SU-DHL-6 (cell line): ENCODE measurements around the gene ARHGEF4.

Experiments
- H2AFZ ChIP-seq: fragments of 200-600 bp; sonication (generic); 2 replicates; pipeline ENCODE4 v1.6.1; 2014; ENCODE audit warnings: low read depth, mild to moderate bottlenecking, moderate library complexity, mixed read lengths, antibody characterized with exemption, low read length; ENCODE audit not compliant: severe bottlenecking
- H3F3A ChIP-seq: fragments of 200-600 bp; shearing (Covaris generic); 2 replicates; pipeline ENCODE4 v1.6.0; 2016; ENCODE audit warnings: antibody characterized with exemption, mild to moderate bottlenecking; ENCODE audit not compliant: insufficient read depth
- H3K27ac ChIP-seq: fragments of 200-600 bp; sonication (generic); 2 replicates; pipeline ENCODE4 v1.5.1; 2016; ENCODE audit warnings: low read depth, mild to moderate bottlenecking, low read length, moderate library complexity, mixed read lengths
- H3K27me3 ChIP-seq: fragments of 200-600 bp; sonication (generic), shearing (Covaris generic); 2 replicates; pipeline ENCODE4 v1.6.0; 2014; ENCODE audit warnings: mild to moderate bottlenecking, low read length
- H3K36me3 ChIP-seq: fragments of 200-600 bp; sonication (generic); 2 replicates; pipeline ENCODE4 v1.6.1; 2014; ENCODE audit warnings: mild to moderate bottlenecking, low read length, mixed read lengths
- H3K4me2 ChIP-seq: fragments of 300-600, 200-600 bp; shearing (Covaris generic), sonication (generic); 2 replicates; pipeline ENCODE4 v1.6.0; 2014; ENCODE audit warnings: low read length, low read depth, mild to moderate bottlenecking; ENCODE audit not compliant: poor library complexity, severe bottlenecking
- H3K4me3 ChIP-seq: fragments of 200-600 bp; sonication (generic); 2 replicates; pipeline ENCODE4 v1.5.1; 2014; ENCODE audit warnings: antibody characterized with exemption, low read length, mild to moderate bottlenecking, mixed read lengths; ENCODE audit not compliant: insufficient read depth, poor library complexity, severe bottlenecking
- H3K79me2 ChIP-seq: fragments of 200-600 bp; sonication (generic); 2 replicates; pipeline ENCODE4 v1.6.1; 2014; ENCODE audit warnings: mild to moderate bottlenecking, low read length, moderate library complexity; ENCODE audit not compliant: insufficient read depth
- H3K9ac ChIP-seq: fragments of 200-600 bp; sonication (generic); 2 replicates; pipeline ENCODE4 v1.7.0; 2014; ENCODE audit warnings: mild to moderate bottlenecking, low read length
- H3K9me2 ChIP-seq: fragments of 200-600 bp; sonication (generic); replicated peaks from 2 replicates; pipeline ENCODE4 v1.6.1; 2014; ENCODE audit warnings: low read length; ENCODE audit not compliant: insufficient read depth
- H3K9me3 ChIP-seq: fragments of 200-600 bp; sonication (generic); 2 replicates; pipeline ENCODE4 v1.6.1; 2014; ENCODE audit warnings: low read length, mixed read lengths; ENCODE audit not compliant: insufficient read depth
- H4K20me1 ChIP-seq: fragments of 200-600 bp; sonication (generic); 2 replicates; pipeline ENCODE4 v1.6.1; 2014; ENCODE audit warnings: low read depth, mild to moderate bottlenecking, antibody characterized with exemption, low read length, moderate library complexity, mixed read lengths
- EZH2phosphoT487 ChIP-seq: fragments of 200-600 bp; sonication (generic), shearing (Covaris generic); conservative IDR thresholded peaks from 2 replicates; pipeline ENCODE4 v1.6.1; 2018; ENCODE audit warnings: mild to moderate bottlenecking, antibody characterized with exemption, low read length, moderate library complexity, mixed read lengths
- TF ChIP-seq, protein P1 (sequence below): fragments of 200-600 bp; sonication (generic); IDR thresholded peaks from one replicate; pipeline ENCODE4 v1.5.1; 2017; ENCODE audit warnings: antibody characterized with exemption, mild to moderate bottlenecking, low read length, moderate library complexity; ENCODE audit not compliant: insufficient read depth, poor library complexity, severe bottlenecking

The ARHGEF4 gene

DNA sequence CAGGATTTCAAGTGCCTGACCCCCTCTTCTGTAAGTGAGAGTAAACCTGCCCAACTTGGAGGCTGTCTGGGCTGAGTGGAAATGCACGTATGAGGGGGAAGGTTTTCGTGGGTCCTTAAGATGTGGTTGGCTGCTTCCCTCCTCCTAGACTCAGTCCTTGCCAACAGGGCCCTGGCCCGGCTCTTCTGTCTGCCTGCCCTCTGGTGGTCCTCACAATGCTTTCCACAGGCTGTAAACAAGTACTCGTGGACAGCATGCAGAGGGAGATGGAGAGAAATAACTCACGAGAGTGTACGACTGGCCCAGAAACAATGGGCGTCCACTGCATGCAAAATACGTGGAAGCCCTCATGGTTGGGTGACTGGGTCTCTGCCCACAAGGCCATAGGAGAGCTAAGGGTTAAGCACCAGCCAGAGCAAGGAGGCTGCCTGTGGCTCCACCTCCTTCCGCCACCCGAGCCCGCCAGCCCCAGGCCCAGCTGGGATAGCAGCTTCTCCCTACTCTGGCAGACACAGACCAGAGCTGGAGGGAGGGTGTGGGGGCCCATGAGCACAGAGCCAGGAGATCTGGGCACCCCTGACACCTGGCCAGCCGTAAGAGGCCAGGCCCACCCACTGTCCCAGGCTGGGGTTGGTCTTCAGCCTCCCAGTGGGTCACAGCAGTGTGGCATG is 17.0 kb upstream of the ARHGEF4 start:
- H4K20me1 ChIP-seq = no peaks in the 10 kb centered on the region
- no peak overlapping the region for H2AFZ ChIP-seq
- no peak overlapping the region for H3K4me2 ChIP-seq
- no peak overlapping the region for H3K9ac ChIP-seq
- H3K79me2 ChIP-seq = no peaks in the 10 kb centered on the region
- H3K9me2 ChIP-seq = no peaks in the 10 kb centered on the region
- H3F3A ChIP-seq = no peaks in the 10 kb centered on the region
- TF ChIP-seq, protein P1, sequence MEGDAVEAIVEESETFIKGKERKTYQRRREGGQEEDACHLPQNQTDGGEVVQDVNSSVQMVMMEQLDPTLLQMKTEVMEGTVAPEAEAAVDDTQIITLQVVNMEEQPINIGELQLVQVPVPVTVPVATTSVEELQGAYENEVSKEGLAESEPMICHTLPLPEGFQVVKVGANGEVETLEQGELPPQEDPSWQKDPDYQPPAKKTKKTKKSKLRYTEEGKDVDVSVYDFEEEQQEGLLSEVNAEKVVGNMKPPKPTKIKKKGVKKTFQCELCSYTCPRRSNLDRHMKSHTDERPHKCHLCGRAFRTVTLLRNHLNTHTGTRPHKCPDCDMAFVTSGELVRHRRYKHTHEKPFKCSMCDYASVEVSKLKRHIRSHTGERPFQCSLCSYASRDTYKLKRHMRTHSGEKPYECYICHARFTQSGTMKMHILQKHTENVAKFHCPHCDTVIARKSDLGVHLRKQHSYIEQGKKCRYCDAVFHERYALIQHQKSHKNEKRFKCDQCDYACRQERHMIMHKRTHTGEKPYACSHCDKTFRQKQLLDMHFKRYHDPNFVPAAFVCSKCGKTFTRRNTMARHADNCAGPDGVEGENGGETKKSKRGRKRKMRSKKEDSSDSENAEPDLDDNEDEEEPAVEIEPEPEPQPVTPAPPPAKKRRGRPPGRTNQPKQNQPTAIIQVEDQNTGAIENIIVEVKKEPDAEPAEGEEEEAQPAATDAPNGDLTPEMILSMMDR = no peak
- no peak for TF ChIP-seq EZH2phosphoT487
- H3K36me3 ChIP-seq = no peaks in the 10 kb centered on the region
- no peak overlapping the region for H3K4me3 ChIP-seq
- no peaks in the 10 kb centered on the region for H3K9me3 ChIP-seq
- H3K27ac ChIP-seq = no peak overlapping the region
- H3K27me3 ChIP-seq = no peaks in the 10 kb centered on the region

DNA sequence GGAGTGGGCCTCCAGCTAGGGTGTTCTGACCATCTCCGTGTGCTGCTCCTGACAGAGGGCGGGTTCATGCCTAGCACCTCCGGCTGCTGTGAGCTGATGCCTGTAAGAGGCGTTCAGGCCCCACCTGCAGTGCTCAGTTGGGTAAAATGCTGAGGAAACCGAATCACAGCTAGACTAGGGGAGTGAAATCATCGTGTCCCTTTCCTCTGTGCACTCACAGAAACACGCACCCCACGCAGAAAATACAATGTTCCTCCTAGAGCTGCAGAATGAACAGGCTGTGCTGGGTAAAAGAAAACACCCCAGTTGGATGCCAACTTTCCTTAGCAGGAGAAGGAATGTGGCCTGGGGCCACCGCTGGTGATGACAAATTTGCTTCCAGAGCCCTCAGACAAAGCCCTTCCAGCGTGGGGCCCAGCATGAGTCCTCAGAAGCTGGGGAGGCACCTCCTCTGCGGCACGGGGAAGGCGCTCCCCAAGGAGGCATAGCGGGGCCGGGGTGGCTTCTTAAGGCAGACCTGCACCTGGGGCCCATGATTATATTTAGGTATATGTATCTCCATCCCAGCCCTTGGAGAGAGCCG is 16.3 kb upstream of the ARHGEF4 start:
- no peak for TF ChIP-seq EZH2phosphoT487
- TF ChIP-seq, protein P1 = no peak
- Histone ChIP-seq H3K4me3 (no peak overlapping the region), H3K4me2 (no peak overlapping the region), H3K27ac (no peak overlapping the region), H2AFZ (no peak overlapping the region), H3K9me2 (no peaks in the 10 kb centered on the region), H3K79me2 (no peaks in the 10 kb centered on the region), H3F3A (no peaks in the 10 kb centered on the region), H3K9ac (no peak overlapping the region), H4K20me1 (no peaks in the 10 kb centered on the region), H3K9me3 (no peaks in the 10 kb centered on the region), H3K36me3 (no peaks in the 10 kb centered on the region), H3K27me3 (no peaks in the 10 kb centered on the region)

DNA sequence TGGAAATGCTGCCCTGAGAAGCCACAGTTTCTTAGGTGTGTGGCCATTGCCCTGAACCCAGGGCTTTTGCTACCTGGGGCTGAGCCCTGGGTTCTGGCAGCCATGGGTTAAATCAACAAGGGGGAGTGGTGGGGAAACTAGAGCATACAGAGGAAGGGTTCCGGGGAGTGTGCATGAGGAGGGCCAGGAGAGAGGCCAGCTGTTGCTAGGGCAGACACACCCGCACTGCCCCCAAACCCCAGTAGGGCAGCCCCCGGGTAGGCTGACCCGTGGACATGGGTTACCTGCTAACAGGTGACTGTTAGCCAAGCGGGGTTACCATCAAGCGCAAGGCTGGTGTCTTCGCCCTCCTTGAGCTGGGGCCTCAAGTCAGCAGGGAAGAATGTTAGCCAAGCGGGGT is 14.8 kb upstream of the ARHGEF4 start:
- H3K36me3 ChIP-seq = no peaks in the 10 kb centered on the region
- TF ChIP-seq, protein P1 = no peak
- no peak for TF ChIP-seq EZH2phosphoT487

More for the DNA sequence above, 14.8 kb upstream of the ARHGEF4 start:
- no peaks in the 10 kb centered on the region for H4K20me1 ChIP-seq
- no peaks in the 10 kb centered on the region for H3K9me3 ChIP-seq
- H3K79me2 ChIP-seq = no peaks in the 10 kb centered on the region
- H2AFZ ChIP-seq = no peak overlapping the region
- H3K27ac ChIP-seq = no peak overlapping the region
- H3K9me2 ChIP-seq = no peaks in the 10 kb centered on the region
- no peaks in the 10 kb centered on the region for H3K27me3 ChIP-seq
- H3K4me3 ChIP-seq = no peak overlapping the region
- no peaks in the 10 kb centered on the region for H3F3A ChIP-seq
- no peak overlapping the region for H3K9ac ChIP-seq
- no peak overlapping the region for H3K4me2 ChIP-seq
